DOHH2 (cell line): ENCODE data around the gene SRGAP1.

Source experiments
- H3F3A ChIP-seq: fragments of 200-600 bp; sonication (generic), shearing (Covaris generic); 2 replicates; pipeline ENCODE4 v1.6.0; 2016; ENCODE audit warnings: antibody characterized with exemption, mild to moderate bottlenecking; ENCODE audit not compliant: control insufficient read depth, insufficient read depth
- H3K27ac ChIP-seq: fragments of 200-600 bp; sonication (generic); 2 replicates; pipeline ENCODE4 v1.5.1; 2014; ENCODE audit warnings: low read depth, mild to moderate bottlenecking, low read length, moderate library complexity
- H3K27me3 ChIP-seq: fragments of 200-600 bp; sonication (generic); 2 replicates; pipeline ENCODE4 v1.6.1; 2014; ENCODE audit warnings: mild to moderate bottlenecking, low read length, mixed read lengths; ENCODE audit not compliant: control insufficient read depth
- H3K36me3 ChIP-seq: fragments of 200-600 bp; sonication (generic); 2 replicates; pipeline ENCODE4 v1.6.1; 2014; ENCODE audit warnings: mild to moderate bottlenecking, low read length, moderate library complexity, mixed read lengths; ENCODE audit not compliant: control insufficient read depth
- H3K4me1 ChIP-seq: fragments of 200-600 bp; sonication (generic); 2 replicates; pipeline ENCODE4 v1.6.1; 2014; ENCODE audit warnings: mild to moderate bottlenecking, low read length, mixed read lengths; ENCODE audit not compliant: control insufficient read depth
- H3K4me2 ChIP-seq: fragments of 200-600 bp; sonication (generic); 2 replicates; pipeline ENCODE4 v1.6.0; 2014; ENCODE audit warnings: mild to moderate bottlenecking, low read length, moderate library complexity
- H3K4me3 ChIP-seq: fragments of 200-600 bp; sonication (generic); 2 replicates; pipeline ENCODE4 v1.5.1; 2014; ENCODE audit warnings: mild to moderate bottlenecking, low read length, mixed read lengths
- H3K79me2 ChIP-seq: fragments of 200-600 bp; sonication (generic); 2 replicates; pipeline ENCODE4 v1.6.1; 2014; ENCODE audit warnings: mild to moderate bottlenecking, low read length, mixed read lengths; ENCODE audit not compliant: control insufficient read depth
- H3K9me2 ChIP-seq: fragments of 200-600 bp; sonication (generic); replicated peaks from 2 replicates; pipeline ENCODE4 v1.6.1; 2014; ENCODE audit warnings: mild to moderate bottlenecking, low read length, mixed read lengths; ENCODE audit not compliant: control insufficient read depth
- H3K9me3 ChIP-seq: fragments of 200-600 bp; sonication (generic); 2 replicates; pipeline ENCODE4 v1.6.1; 2014; ENCODE audit warnings: antibody characterized with exemption, low read length, mixed read lengths; ENCODE audit not compliant: control insufficient read depth, insufficient read depth
- H4K20me1 ChIP-seq: fragments of 200-600 bp; sonication (generic); 2 replicates; pipeline ENCODE4 v1.6.0; 2014; ENCODE audit warnings: low read depth, mild to moderate bottlenecking, antibody characterized with exemption, low read length, moderate library complexity; ENCODE audit not compliant: control insufficient read depth, insufficient read depth
- EZH2phosphoT487 ChIP-seq: fragments of 200-600 bp; sonication (generic); IDR thresholded peaks from 2 replicates; pipeline ENCODE4 v1.6.1; 2017; ENCODE audit warnings: borderline replicate concordance, mild to moderate bottlenecking, antibody characterized with exemption, low read length, moderate library complexity, mixed read lengths
- TF ChIP-seq, protein P1 (sequence below): fragments of 200-600 bp; sonication (generic); IDR thresholded peaks from one replicate; pipeline ENCODE4 v1.5.1; 2014; ENCODE audit warnings: antibody characterized with exemption, mild to moderate bottlenecking, low read depth, low read length; ENCODE audit not compliant: poor library complexity, severe bottlenecking

SRGAP1 gene

DNA sequence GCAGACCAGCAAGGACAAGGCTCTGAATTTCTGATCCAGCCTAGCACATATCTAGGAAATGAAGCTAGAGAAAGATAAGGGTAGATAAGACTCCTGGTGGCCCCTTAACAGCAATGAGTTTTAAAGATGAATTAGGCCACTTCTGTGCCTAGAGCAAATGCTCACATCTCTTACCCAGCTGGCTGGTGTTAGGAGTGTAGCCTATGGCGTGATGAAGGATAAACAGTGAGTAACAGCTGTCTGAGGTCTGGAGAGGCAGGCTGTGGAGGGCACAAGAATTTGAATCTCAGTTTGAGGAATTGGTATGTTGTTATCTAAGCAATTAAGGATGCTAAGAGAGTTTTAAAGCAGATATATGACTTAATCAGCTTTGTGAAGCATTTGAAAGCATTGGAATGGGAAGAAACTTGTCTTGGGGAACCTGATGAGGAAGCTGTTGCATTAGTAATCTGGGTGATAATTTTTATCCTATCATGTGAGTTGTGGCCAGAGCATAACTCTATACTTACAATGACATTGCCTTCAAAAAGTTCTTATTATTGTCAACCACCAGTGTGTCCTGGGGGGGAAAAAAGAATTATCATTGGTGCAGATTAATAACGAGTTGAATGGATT lies 161.8 kb downstream of the SRGAP1 start:
- Histone ChIP-seq H3K79me2 (no peaks in the 10 kb centered on the region), H3K4me3 (no peak overlapping the region), H3K4me2 (no peak overlapping the region), H3K36me3 (no peaks in the 10 kb centered on the region), H4K20me1 (no peaks in the 10 kb centered on the region), H3K4me1 (no peaks in the 10 kb centered on the region), H3K9me2 (no peaks in the 10 kb centered on the region), H3K27me3 (no peaks in the 10 kb centered on the region), H3K27ac (no peak overlapping the region), H3K9me3 (no peaks in the 10 kb centered on the region), H3F3A (no peaks in the 10 kb centered on the region)
- TF ChIP-seq EZH2phosphoT487: no peak
- TF ChIP-seq, protein P1, sequence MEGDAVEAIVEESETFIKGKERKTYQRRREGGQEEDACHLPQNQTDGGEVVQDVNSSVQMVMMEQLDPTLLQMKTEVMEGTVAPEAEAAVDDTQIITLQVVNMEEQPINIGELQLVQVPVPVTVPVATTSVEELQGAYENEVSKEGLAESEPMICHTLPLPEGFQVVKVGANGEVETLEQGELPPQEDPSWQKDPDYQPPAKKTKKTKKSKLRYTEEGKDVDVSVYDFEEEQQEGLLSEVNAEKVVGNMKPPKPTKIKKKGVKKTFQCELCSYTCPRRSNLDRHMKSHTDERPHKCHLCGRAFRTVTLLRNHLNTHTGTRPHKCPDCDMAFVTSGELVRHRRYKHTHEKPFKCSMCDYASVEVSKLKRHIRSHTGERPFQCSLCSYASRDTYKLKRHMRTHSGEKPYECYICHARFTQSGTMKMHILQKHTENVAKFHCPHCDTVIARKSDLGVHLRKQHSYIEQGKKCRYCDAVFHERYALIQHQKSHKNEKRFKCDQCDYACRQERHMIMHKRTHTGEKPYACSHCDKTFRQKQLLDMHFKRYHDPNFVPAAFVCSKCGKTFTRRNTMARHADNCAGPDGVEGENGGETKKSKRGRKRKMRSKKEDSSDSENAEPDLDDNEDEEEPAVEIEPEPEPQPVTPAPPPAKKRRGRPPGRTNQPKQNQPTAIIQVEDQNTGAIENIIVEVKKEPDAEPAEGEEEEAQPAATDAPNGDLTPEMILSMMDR: no peak

DNA sequence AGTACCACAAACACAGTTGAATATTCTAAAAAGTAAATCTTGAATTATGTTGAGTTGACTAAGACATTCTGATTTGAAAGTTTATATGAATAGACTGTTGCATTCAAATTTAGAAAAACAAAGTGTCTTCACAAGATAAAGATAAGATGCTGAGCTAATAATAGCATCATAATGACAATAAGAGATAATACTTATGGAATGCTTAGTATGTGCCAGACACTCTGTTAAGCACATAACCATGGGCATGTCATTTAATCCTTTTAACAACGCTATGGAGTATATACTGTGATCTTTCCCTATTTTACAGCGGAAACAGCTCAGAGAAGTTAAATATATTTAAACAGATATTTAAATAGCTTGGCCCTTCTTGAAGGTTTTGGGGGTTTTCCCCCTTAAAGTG lies 163.4 kb downstream of the SRGAP1 start:
- Histone ChIP-seq H3K27me3 (no peaks in the 10 kb centered on the region), H3K4me1 (no peaks in the 10 kb centered on the region), H4K20me1 (no peaks in the 10 kb centered on the region), H3K79me2 (no peaks in the 10 kb centered on the region), H3K9me3 (no peaks in the 10 kb centered on the region), H3K4me3 (no peak overlapping the region), H3K9me2 (no peaks in the 10 kb centered on the region), H3K27ac (no peak overlapping the region), H3K4me2 (no peak overlapping the region), H3F3A (no peaks in the 10 kb centered on the region), H3K36me3 (no peaks in the 10 kb centered on the region)
- TF ChIP-seq EZH2phosphoT487: no peak
- TF ChIP-seq, protein P1: no peak

DNA sequence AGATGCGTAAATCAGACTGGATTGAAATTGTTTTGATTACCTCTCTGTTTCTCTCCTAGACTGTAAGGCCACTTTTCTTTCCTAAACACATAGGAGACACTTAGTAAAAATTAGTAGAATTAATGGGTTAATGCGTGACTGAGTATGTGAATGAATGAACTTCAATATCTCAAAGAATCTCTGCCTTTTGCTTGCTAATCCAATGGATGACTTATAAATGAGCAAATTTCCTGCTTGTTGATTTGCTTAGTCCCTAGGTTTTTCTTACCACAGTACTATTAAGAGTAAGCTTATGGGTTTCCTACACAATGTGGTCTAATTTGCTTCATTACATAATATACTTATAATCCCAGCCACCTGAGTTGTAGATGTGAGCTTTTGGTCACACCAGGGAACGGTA lies 164.1 kb downstream of the SRGAP1 start:
- Histone ChIP-seq H3K4me3 (no peak overlapping the region), H4K20me1 (no peaks in the 10 kb centered on the region), H3K9me3 (no peaks in the 10 kb centered on the region), H3K4me1 (no peaks in the 10 kb centered on the region), H3K27ac (no peak overlapping the region), H3K36me3 (no peaks in the 10 kb centered on the region), H3K27me3 (no peaks in the 10 kb centered on the region), H3K79me2 (no peaks in the 10 kb centered on the region), H3K4me2 (no peak overlapping the region), H3F3A (no peaks in the 10 kb centered on the region), H3K9me2 (no peaks in the 10 kb centered on the region)
- TF ChIP-seq EZH2phosphoT487: no peak
- TF ChIP-seq, protein P1: no peak
